22Rv1 (cell line): ENCODE results near the gene ARSK.

Experiments used
- ZFX ChIP-seq: fragments of 450-650 bp; IDR thresholded peaks from 2 replicates; pipeline ENCODE4 v1.6.1; 2017; ENCODE audit warnings: antibody characterized with exemption, borderline replicate concordance
- TF ChIP-seq, protein P1 (sequence below): fragments of 450-650 bp; IDR thresholded peaks from 2 replicates; pipeline ENCODE4 v1.5.1; 2017; ENCODE audit warnings: mild to moderate bottlenecking

DNA sequence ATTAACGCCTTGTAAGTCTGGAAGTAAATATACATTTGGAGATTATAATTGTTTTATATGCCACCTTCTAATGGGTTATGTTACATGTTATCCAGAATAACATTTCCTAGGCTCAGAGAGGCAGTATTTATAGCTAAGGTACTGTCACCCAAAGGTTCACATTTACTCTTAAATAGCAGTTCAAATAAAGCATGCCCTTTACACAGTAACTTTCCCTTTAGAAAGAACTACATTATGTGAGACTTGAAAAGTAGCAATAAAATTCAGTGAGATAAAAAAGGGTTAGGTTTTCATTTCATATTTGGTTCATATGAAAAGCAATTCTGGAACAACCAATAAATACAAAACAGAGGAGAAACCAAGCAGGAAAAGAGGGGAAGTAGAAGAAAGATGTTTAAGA is 35.2 kb upstream of the ARSK start:
- TF ChIP-seq, protein P1, sequence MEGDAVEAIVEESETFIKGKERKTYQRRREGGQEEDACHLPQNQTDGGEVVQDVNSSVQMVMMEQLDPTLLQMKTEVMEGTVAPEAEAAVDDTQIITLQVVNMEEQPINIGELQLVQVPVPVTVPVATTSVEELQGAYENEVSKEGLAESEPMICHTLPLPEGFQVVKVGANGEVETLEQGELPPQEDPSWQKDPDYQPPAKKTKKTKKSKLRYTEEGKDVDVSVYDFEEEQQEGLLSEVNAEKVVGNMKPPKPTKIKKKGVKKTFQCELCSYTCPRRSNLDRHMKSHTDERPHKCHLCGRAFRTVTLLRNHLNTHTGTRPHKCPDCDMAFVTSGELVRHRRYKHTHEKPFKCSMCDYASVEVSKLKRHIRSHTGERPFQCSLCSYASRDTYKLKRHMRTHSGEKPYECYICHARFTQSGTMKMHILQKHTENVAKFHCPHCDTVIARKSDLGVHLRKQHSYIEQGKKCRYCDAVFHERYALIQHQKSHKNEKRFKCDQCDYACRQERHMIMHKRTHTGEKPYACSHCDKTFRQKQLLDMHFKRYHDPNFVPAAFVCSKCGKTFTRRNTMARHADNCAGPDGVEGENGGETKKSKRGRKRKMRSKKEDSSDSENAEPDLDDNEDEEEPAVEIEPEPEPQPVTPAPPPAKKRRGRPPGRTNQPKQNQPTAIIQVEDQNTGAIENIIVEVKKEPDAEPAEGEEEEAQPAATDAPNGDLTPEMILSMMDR = no peak
- no peak for TF ChIP-seq ZFX
